ENCODE results near the gene PTPN6. TPM values are rescaled to one million over a fixed set of nuclear protein-coding genes. Genes with fewer than 3 reads are reported as not detected.
A peak's percentile ranks its signal among the peaks of the same experiment; 100 is the strongest.

The PTPN6 gene
- total RNA-seq, 1 experiment from 2014 or later: 28.4 TPM

DNA sequence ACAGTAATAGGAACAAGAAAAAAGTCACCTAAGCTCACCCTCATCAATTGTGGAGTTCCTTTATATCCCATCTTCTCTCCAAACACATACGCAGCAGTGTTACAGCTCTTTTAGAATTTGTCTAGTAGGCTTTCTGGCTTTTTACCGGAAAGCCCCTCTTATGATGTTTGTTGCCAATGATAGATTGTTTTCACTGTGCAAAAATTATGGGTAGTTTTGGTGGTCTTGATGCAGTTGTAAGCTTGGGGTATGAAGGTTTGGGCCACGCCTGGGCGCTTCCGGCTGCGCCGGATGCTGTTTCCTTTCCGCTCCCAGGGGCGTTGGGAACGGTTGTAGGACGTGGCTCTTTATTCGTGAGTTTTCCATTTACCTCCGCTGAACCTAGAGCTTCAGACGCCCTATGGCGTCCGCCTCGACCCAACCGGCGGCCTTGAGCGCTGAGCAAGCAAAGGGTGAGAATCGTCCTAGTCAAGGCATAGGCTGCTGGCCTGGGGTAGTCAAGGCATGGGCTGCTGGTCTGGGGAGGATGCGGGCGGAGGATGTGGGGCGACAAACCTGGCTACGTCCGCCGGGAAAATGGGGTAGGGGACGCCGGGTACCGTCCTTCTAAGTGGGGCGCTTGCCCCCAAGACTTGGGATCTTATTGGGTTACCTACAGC lies 7.3 kb upstream of the PTPN6 start, which contains the start of the genes C12orf57 and RNU7-1:
Gene C12orf57, plus strand, starts transcription at position 301 of the 659 bp plus-strand sequence. Its CDS starts 100 bp downstream, at position 401.
Gene RNU7-1, plus strand, starts transcription at position 95 of the 659 bp plus-strand sequence.
- peak within 1 kb of the TSS; percentile 72 for H3K9ac ChIP-seq (ENCODE audit: low read length)
- TSS peak; percentile 89 for BruUV-seq (replicated peaks)
- no peaks in the 10 kb centered on the region for H3K36me3 ChIP-seq (ENCODE audit: low read depth, low read length)
- H3K27ac ChIP-seq (ENCODE audit: low read length): peak within 1 kb of the TSS; percentile 94
- no peaks in the 10 kb centered on the region for H4K20me1 ChIP-seq (ENCODE audit: low read length)
- H3K27me3 ChIP-seq (ENCODE audit: low read length): no peaks in the 10 kb centered on the region
- no peak within 1 kb of the TSS for H2AFZ ChIP-seq (ENCODE audit: low read length)
- peaks cover 18% of the 10 kb centered on the region for H3K4me1 ChIP-seq (ENCODE audit: insufficient read depth, low read length)
- peak within 1 kb of the TSS; percentile 96 for H3K4me2 ChIP-seq (ENCODE audit: low read length)
- intact Hi-C loops (cut with micrococcal nuclease): loop anchor here (1.0 to 2.0 kb wide), 3 partner anchors 21 to 169 kb away; partner anchors contain the start of gene LPCAT3
- H3K79me2 ChIP-seq (ENCODE audit: low read length): peaks cover 11% of the 10 kb centered on the region; the same call in 1 of the 2 replicates
- no peaks in the 10 kb centered on the region for H3K9me2 ChIP-seq (replicated peaks; ENCODE audit: low read length)
- ChIA-PET CTCF (interaction anchor here (0.6 to 2.0 kb wide), 8 partner anchors 18 to 597 kb away, joined by 3 to 10 read pairs (median 4); partner anchors contain the start of genes LPCAT3 and SPSB2), POLR2A (ENCODE audit: unreplicated experiment) (interaction anchor here (0.6 to 1.3 kb wide), 7 partner anchors 14 to 331 kb away, joined by 3 to 18 read pairs (median 10); partner anchors contain the start of gene ENO2)
- H3K9me3 ChIP-seq (ENCODE audit: low read length): no peaks in the 10 kb centered on the region
- peak within 1 kb of the TSS; percentile 72 for H3K4me3 ChIP-seq (ENCODE audit: low read length)
- TF ChIP-seq, protein P1, sequence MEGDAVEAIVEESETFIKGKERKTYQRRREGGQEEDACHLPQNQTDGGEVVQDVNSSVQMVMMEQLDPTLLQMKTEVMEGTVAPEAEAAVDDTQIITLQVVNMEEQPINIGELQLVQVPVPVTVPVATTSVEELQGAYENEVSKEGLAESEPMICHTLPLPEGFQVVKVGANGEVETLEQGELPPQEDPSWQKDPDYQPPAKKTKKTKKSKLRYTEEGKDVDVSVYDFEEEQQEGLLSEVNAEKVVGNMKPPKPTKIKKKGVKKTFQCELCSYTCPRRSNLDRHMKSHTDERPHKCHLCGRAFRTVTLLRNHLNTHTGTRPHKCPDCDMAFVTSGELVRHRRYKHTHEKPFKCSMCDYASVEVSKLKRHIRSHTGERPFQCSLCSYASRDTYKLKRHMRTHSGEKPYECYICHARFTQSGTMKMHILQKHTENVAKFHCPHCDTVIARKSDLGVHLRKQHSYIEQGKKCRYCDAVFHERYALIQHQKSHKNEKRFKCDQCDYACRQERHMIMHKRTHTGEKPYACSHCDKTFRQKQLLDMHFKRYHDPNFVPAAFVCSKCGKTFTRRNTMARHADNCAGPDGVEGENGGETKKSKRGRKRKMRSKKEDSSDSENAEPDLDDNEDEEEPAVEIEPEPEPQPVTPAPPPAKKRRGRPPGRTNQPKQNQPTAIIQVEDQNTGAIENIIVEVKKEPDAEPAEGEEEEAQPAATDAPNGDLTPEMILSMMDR (conservative IDR thresholded peaks at IDR 0.05; ENCODE audit: low read depth, low read length): no peak
- TF ChIP-seq EZH2phosphoT487 (IDR thresholded peaks at IDR 0.05; ENCODE audit: borderline replicate concordance, low read length): no peak
- TF ChIP-seq EZH2 (IDR thresholded peaks at IDR 0.05; ENCODE audit: low read length, unreplicated experiment): no peak
- DNase-seq (peak; percentile 91), ATAC-seq (peak; percentile 43)
- peaks cover 9% of the 10 kb centered on the region for H3F3A ChIP-seq (ENCODE audit: low read length, unreplicated experiment)

DNA sequence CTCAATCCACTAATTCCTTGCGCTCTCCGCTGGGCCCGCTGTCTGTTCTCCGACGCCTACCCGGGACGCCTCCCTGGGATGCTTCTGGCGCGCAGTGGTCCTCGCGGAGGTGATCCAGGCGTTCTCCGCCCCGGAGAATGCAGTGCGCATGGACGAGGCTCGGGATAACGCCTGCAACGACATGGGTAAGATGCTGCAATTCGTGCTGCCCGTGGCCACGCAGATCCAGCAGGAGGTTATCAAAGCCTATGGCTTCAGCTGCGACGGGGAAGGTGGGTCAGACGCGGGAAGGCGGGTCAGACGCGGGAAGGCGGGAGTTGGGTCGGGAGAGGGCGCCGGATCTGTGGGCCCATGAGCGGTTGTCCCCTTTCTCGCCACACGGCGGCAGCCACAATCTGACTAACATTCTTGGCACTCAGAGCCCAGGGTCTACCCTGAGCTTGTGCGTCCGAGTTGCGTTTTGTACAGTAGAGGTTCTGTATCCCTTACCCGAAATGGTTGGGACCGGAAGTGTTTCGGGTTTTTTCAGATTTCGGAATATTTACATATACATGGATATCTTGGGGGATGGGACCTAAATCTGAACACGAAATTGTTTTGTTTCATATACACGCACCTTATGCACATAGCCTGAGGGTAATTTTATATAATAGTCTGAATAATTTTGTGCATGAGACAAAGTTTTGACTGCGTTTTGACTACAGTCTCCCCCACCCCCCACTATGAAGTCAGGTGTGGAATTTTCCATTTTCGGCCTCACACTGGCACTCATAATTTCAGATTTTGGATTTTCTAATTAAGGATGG lies 6.6 kb upstream of the PTPN6 start:
- Histone ChIP-seq H3F3A (ENCODE audit: low read length, unreplicated experiment) (peaks cover 9% of the 10 kb centered on the region), H3K4me2 (ENCODE audit: low read length) (peak overlapping the region; percentile 96), H3K79me2 (ENCODE audit: low read length) (peaks cover 11% of the 10 kb centered on the region; the same call in 1 of the 2 replicates), H3K4me1 (ENCODE audit: insufficient read depth, low read length) (peaks cover 18% of the 10 kb centered on the region), H3K9ac (ENCODE audit: low read length) (peak overlapping the region; percentile 43), H2AFZ (ENCODE audit: low read length) (no peak overlapping the region), H3K27ac (ENCODE audit: low read length) (peak overlapping the region; percentile 94), H3K9me3 (ENCODE audit: low read length) (no peaks in the 10 kb centered on the region), H3K9me2 (replicated peaks; ENCODE audit: low read length) (no peaks in the 10 kb centered on the region), H3K36me3 (ENCODE audit: low read depth, low read length) (no peaks in the 10 kb centered on the region), H4K20me1 (ENCODE audit: low read length) (no peaks in the 10 kb centered on the region), H3K27me3 (ENCODE audit: low read length) (no peaks in the 10 kb centered on the region), H3K4me3 (ENCODE audit: low read length) (peak overlapping the region; percentile 72)
- ChIA-PET CTCF (interaction anchor here (0.6 to 2.0 kb wide), 8 partner anchors 17 to 596 kb away, joined by 3 to 10 read pairs (median 4); partner anchors contain the start of genes LPCAT3 and SPSB2), POLR2A (ENCODE audit: unreplicated experiment) (interaction anchor here (0.6 to 1.3 kb wide), 6 partner anchors 15 to 164 kb away, joined by 4 to 18 read pairs (median 8); partner anchors contain the start of gene ENO2)
- intact Hi-C loops (cut with micrococcal nuclease): loop anchor here (1.0 to 2.0 kb wide), 3 partner anchors 21 to 169 kb away; partner anchors contain the start of gene LPCAT3
- DNase-seq (peak; percentile 89), ATAC-seq (peak; percentile 39)
- TF ChIP-seq, protein P1 (conservative IDR thresholded peaks at IDR 0.05; ENCODE audit: low read depth, low read length): peak; percentile 77
- no peak for TF ChIP-seq EZH2 (IDR thresholded peaks at IDR 0.05; ENCODE audit: low read length, unreplicated experiment)
- no TSS peak for BruUV-seq (replicated peaks)
